ENCODE measurements around the gene XYLT2. TPM values are rescaled to one million over a fixed set of nuclear protein-coding genes. Genes with fewer than 3 reads are reported as not detected.

XYLT2 gene
- total and polyA plus RNA-seq, 10 of the 15 experiments (the other 5 are each of a cell fraction or from before 2014, with no cell fraction given): 0.82 to 20.6 (median 13.0) TPM

- in situ Hi-C loops (cut with MboI) (no loop called here), intact Hi-C loops (cut with micrococcal nuclease; ENCODE audit: unreplicated experiment) (no loop called here)
- TF ChIP-seq, protein P1, sequence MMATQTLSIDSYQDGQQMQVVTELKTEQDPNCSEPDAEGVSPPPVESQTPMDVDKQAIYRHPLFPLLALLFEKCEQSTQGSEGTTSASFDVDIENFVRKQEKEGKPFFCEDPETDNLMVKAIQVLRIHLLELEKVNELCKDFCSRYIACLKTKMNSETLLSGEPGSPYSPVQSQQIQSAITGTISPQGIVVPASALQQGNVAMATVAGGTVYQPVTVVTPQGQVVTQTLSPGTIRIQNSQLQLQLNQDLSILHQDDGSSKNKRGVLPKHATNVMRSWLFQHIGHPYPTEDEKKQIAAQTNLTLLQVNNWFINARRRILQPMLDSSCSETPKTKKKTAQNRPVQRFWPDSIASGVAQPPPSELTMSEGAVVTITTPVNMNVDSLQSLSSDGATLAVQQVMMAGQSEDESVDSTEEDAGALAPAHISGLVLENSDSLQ (IDR thresholded peaks at IDR 0.05): no peak
- TF ChIP-seq SMARCA5 (IDR thresholded peaks at IDR 0.05): no peak
- TF ChIP-seq RBBP5 (conservative IDR thresholded peaks at IDR 0.05): no peak
- no peak for TF ChIP-seq KLF5 (IDR thresholded peaks at IDR 0.05; ENCODE audit: partially characterized antibody)
- TF ChIP-seq WRNIP1 (IDR thresholded peaks at IDR 0.05; ENCODE audit: borderline replicate concordance, low read depth, low read length): no peak
- no peak for TF ChIP-seq BCLAF1 (IDR thresholded peaks at IDR 0.05)
- TF ChIP-seq RAD51 (IDR thresholded peaks at IDR 0.05): no peak
- TF ChIP-seq, protein P2, sequence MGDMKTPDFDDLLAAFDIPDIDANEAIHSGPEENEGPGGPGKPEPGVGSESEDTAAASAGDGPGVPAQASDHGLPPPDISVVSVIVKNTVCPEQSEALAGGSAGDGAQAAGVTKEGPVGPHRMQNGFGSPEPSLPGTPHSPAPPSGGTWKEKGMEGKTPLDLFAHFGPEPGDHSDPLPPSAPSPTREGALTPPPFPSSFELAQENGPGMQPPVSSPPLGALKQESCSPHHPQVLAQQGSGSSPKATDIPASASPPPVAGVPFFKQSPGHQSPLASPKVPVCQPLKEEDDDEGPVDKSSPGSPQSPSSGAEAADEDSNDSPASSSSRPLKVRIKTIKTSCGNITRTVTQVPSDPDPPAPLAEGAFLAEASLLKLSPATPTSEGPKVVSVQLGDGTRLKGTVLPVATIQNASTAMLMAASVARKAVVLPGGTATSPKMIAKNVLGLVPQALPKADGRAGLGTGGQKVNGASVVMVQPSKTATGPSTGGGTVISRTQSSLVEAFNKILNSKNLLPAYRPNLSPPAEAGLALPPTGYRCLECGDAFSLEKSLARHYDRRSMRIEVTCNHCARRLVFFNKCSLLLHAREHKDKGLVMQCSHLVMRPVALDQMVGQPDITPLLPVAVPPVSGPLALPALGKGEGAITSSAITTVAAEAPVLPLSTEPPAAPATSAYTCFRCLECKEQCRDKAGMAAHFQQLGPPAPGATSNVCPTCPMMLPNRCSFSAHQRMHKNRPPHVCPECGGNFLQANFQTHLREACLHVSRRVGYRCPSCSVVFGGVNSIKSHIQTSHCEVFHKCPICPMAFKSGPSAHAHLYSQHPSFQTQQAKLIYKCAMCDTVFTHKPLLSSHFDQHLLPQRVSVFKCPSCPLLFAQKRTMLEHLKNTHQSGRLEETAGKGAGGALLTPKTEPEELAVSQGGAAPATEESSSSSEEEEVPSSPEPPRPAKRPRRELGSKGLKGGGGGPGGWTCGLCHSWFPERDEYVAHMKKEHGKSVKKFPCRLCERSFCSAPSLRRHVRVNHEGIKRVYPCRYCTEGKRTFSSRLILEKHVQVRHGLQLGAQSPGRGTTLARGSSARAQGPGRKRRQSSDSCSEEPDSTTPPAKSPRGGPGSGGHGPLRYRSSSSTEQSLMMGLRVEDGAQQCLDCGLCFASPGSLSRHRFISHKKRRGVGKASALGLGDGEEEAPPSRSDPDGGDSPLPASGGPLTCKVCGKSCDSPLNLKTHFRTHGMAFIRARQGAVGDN (IDR thresholded peaks at IDR 0.05): no peak
- no peak for TF ChIP-seq NR2C1 (IDR thresholded peaks at IDR 0.05)
- TF ChIP-seq STAT1 (conservative IDR thresholded peaks at IDR 0.05): no peak
- TF ChIP-seq RUNX3 (IDR thresholded peaks at IDR 0.05; ENCODE audit: low read length): no peak
- TF ChIP-seq, protein P3, sequence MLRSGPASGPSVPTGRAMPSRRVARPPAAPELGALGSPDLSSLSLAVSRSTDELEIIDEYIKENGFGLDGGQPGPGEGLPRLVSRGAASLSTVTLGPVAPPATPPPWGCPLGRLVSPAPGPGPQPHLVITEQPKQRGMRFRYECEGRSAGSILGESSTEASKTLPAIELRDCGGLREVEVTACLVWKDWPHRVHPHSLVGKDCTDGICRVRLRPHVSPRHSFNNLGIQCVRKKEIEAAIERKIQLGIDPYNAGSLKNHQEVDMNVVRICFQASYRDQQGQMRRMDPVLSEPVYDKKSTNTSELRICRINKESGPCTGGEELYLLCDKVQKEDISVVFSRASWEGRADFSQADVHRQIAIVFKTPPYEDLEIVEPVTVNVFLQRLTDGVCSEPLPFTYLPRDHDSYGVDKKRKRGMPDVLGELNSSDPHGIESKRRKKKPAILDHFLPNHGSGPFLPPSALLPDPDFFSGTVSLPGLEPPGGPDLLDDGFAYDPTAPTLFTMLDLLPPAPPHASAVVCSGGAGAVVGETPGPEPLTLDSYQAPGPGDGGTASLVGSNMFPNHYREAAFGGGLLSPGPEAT (IDR thresholded peaks at IDR 0.05; ENCODE audit: low read depth): no peak
- no peak for TF ChIP-seq SMC3 (IDR thresholded peaks at IDR 0.05; ENCODE audit: borderline replicate concordance, low read length)
- TF ChIP-seq ASH2L (IDR thresholded peaks at IDR 0.05; ENCODE audit: borderline replicate concordance, low read depth): no peak
- no peak for TF ChIP-seq CHD4 (IDR thresholded peaks at IDR 0.05)
- TF ChIP-seq STAT3 (IDR thresholded peaks at IDR 0.05; ENCODE audit: low read depth, low read length): no peak
- no peak for TF ChIP-seq TBL1XR1 (IDR thresholded peaks at IDR 0.05; ENCODE audit: low read depth, low read length)
- TF ChIP-seq NRF1 (conservative IDR thresholded peaks at IDR 0.05; ENCODE audit: low read depth, low read length): no peak
Observed at GRCh38 chr17:50339381-50339780, 6.5 kb upstream of the XYLT2 start.

More at GRCh38 chr17:50339381-50339780, 6.5 kb upstream of the XYLT2 start:
- POLR2A ChIA-PET: interaction anchor here (1.6 kb wide), 1 partner anchor 22 kb away, joined by 3 read pairs; no protein-coding TSS in a partner anchor
- BruUV-seq (replicated peaks): no TSS peak
- Histone ChIP-seq H3K4me2 (ENCODE audit: control insufficient read depth, insufficient read depth) (no peak overlapping the region), H3K27me3 (replicated peaks in 1 of 2; ENCODE audit: control insufficient read depth in 2 of 2, insufficient read depth in 2 of 2, low read length in 1 of 2) (no peaks in the 10 kb centered on the region), H3K4me1 (ENCODE audit: control insufficient read depth, insufficient read depth, low read length) (no peaks in the 10 kb centered on the region), H3K79me2 (ENCODE audit: control insufficient read depth, insufficient read depth, low read length) (no peaks in the 10 kb centered on the region), H4K20me1 (ENCODE audit: control insufficient read depth, insufficient read depth) (no peaks in the 10 kb centered on the region), H3K36me3 (ENCODE audit: control insufficient read depth in 2 of 2, insufficient read depth in 2 of 2, low read length in 1 of 2) (no peaks in the 10 kb centered on the region), H3K4me3 (no peak overlapping the region), H3K27ac (ENCODE audit: control insufficient read depth, insufficient read depth) (no peak overlapping the region), H2AFZ (ENCODE audit: control insufficient read depth, low read depth, low read length) (no peak overlapping the region), H3K9ac (ENCODE audit: control insufficient read depth, insufficient read depth, low read length) (no peak overlapping the region), H3K9me3 (replicated peaks; ENCODE audit: control insufficient read depth, insufficient read depth, low read length) (no peaks in the 10 kb centered on the region; the same call in 2 of the 3 replicates)
- FAIRE-seq: no peak
- CTCF ChIA-PET: interaction anchor here (0.7 to 2.1 kb wide), 3 partner anchors 23 to 170 kb away, joined by 3 to 6 read pairs (median 3); no protein-coding TSS in a partner anchor
- SMC1A ChIA-PET (ENCODE audit: uncharacterized antibody, unreplicated experiment): no interaction called here
- RAD21 ChIA-PET (ENCODE audit: unreplicated experiment): no interaction called here
- DNase-seq (ENCODE audit: low read depth, low spot score): no peak
- no peak for ATAC-seq

Data from GM12878 (cell line).